Ovary (tissue), 9 donors: Measurements from ENCODE around the gene UQCRH. TPM values are rescaled to one million over a fixed set of nuclear protein-coding genes. Genes with fewer than 3 reads are reported as not detected.
"Not testable (repeated sequence)": the region's sequence is repeated elsewhere in the genome, so short reads cannot be mapped to it uniquely, and the experiment has no call there.

ENCODE experiments used
- DNase-seq, 5 donors: peaks; one replicate each; pipeline ENCODE4 v3.0.0-alpha.2; 2019 to 2020
- H3K27ac ChIP-seq, 2 donors: fragments of 200-600 bp; one replicate each; pipeline versions ENCODE4 v1.5.1 to v1.8.0; 2019 to 2022
- H3K27me3 ChIP-seq: fragments of 200-600 bp; one replicate; pipeline ENCODE4 v1.8.0; 2022
- H3K36me3 ChIP-seq: fragments of 200-600 bp; sonication (generic); one replicate; pipeline ENCODE4 v1.5.1; 2019
- H3K4me1 ChIP-seq: one replicate; pipeline ENCODE4 v1.8.1; 2013; ENCODE audit warnings: mild to moderate bottlenecking, moderate library complexity; ENCODE audit not compliant: insufficient read depth
- H3K4me3 ChIP-seq: fragments of 200-600 bp; sonication (generic); one replicate; pipeline ENCODE4 v1.5.1; 2017
- H3K9me3 ChIP-seq, 2 donors: fragments of 200-600 bp in 1 of 2; sonication (generic) in 1 of 2; one replicate each; pipeline versions ENCODE4 v1.5.1 to v1.8.1; 2013 to 2019; ENCODE audit warnings: mild to moderate bottlenecking in 1 of 2, moderate library complexity in 1 of 2
- EP300 ChIP-seq: sonication (generic); formaldehyde crosslinking; IDR thresholded peaks from one replicate; pipeline ENCODE4 v1.6.1; 2017; ENCODE audit warnings: antibody characterized with exemption
- POLR2A ChIP-seq: fragments of 450-650 bp; IDR thresholded peaks from one replicate; pipeline ENCODE4 v1.6.1; 2017; ENCODE audit warnings: antibody characterized with exemption, mild to moderate bottlenecking, moderate library complexity
- WGBS, 3 donors: extraction: QIAGEN DNeasy Blood & Tissue Kit in 1 of 3; methylation state at CpG; one replicate each; pipeline versions ENCODE4 v1.1.5 to v1.1.7; 2013 to 2017; 5-methylcytosine and 5-hydroxymethylcytosine counted together
- intact Hi-C, 4 donors: fragments of 100-400 bp; cut with DNase I; formaldehyde crosslinking; loops; one replicate each; pipeline versions ENCODE4 v1.11.0 to v1.15.1; 2022 to 2023
- polyA plus RNA-seq, 2 donors: library from polyadenylated mRNA; stranded (reverse); fragments of 200-250 nt in 1 of 2; fragments of 350-450 nt in 1 of 2; fragmentation: Illumina TruSeq in 1 of 2; extraction: RNeasy Lipid Tissue Mini Kit (QIAGEN cat#74804) in 1 of 2; gene quantifications; one replicate each; pipeline ENCODE4 v1.2.3, GENCODE V29; 2013 to 2014
- total RNA-seq, 7 donors: library from RNA; depleted of rRNA in 2 of 7; stranded (reverse); fragments of >200 nt in 2 of 7; fragmentation: NEBNext Ultra II Directional in 3 of 7; extraction: Animal tissue kit (Norgen Biotek cat#: 25700) in 3 of 7; gene quantifications; one replicate each; pipeline versions ENCODE4 v1.1.0 to v1.2.4, GENCODE V29; 2016 to 2023
- TF ChIP-seq, protein P1 (sequence below), 3 donors: fragments of 450-650 bp in 2 of 3; fragments of 200-600 bp in 1 of 3; IDR thresholded peaks; one replicate each; pipeline versions ENCODE4 v1.5.1 to v1.8.0; 2016 to 2022; ENCODE audit warnings: antibody characterized with exemption in 3 of 3, mild to moderate bottlenecking in 1 of 3
- donor health status: DM: no; HTN: no; CAD: no; lungs with moderate emphysema.
- donor health status: DM: no; HTN: no; CAD: no.
- donor health status: Bipolar disorder and iron deficiency.
- donor health status: DM: yes; HTN: yes; CAD: no.
- donor health status: DM: no; HTN: no; CAD: no.
- donor health status: DM: yes; HTN: yes; CAD: no.

The UQCRH gene
- total and polyA plus RNA-seq, 9 donors = 140 to 453 (median 217) TPM

DNA sequence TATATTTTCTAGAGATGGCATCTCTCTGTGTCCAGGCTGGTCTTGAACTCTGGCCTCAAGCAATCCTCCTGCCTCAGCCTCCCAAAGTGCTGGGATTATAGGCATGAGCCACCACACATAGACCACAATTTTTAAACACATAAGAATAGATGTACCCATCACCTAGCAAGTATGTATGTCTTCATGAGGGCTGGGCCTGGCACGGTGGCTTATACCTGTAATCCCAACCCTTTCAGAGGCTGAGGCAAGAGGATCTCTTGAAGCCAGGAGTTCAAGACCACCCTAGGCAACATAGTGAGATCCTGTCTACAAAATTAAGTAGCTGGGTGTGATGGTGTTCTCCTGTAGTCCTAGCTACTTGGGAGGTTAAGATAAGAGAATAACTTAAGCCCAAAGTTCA is 13.8 kb downstream of the UQCRH start:
- peaks cover 0 to 3% of the 10 kb centered on the region in 2 donors for H3K9me3 ChIP-seq
- no peak overlapping the region for H3K27ac ChIP-seq
- intact Hi-C loops = no loop called here
- H3K36me3 ChIP-seq = no peaks in the 10 kb centered on the region
- no peak for DNase-seq
- 85 to 96% (median 88%) methylated on average over 1 of the region's 1 CpG for WGBS, 3 donors
- no peaks in the 10 kb centered on the region for H3K27me3 ChIP-seq
- TF ChIP-seq, protein P1, sequence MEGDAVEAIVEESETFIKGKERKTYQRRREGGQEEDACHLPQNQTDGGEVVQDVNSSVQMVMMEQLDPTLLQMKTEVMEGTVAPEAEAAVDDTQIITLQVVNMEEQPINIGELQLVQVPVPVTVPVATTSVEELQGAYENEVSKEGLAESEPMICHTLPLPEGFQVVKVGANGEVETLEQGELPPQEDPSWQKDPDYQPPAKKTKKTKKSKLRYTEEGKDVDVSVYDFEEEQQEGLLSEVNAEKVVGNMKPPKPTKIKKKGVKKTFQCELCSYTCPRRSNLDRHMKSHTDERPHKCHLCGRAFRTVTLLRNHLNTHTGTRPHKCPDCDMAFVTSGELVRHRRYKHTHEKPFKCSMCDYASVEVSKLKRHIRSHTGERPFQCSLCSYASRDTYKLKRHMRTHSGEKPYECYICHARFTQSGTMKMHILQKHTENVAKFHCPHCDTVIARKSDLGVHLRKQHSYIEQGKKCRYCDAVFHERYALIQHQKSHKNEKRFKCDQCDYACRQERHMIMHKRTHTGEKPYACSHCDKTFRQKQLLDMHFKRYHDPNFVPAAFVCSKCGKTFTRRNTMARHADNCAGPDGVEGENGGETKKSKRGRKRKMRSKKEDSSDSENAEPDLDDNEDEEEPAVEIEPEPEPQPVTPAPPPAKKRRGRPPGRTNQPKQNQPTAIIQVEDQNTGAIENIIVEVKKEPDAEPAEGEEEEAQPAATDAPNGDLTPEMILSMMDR (IDR thresholded peaks at IDR 0.05) = no peak
- TF ChIP-seq POLR2A (no peak), EP300 (no peak)
- H3K4me1 ChIP-seq = no peaks in the 10 kb centered on the region
- H3K4me3 ChIP-seq = no peak overlapping the region

GRCh38 chr1:46319301-46319700 is 15.8 kb downstream of the UQCRH start:
- H3K36me3 ChIP-seq, DNase-seq, intact Hi-C loops, H3K27me3 ChIP-seq, H3K9me3 ChIP-seq, H3K27ac ChIP-seq, H3K4me1 ChIP-seq, H3K4me3 ChIP-seq: not testable (repeated sequence)
- 84 to 92% (median 90%) methylated on average over 6 of the region's 6 CpGs for WGBS, 3 donors

GRCh38 chr1:46319960-46320914 is 16.7 kb downstream of the UQCRH start:
- H3K9me3 ChIP-seq, DNase-seq, H3K27me3 ChIP-seq, H3K4me1 ChIP-seq, H3K4me3 ChIP-seq, H3K27ac ChIP-seq, H3K36me3 ChIP-seq, intact Hi-C loops: not testable (repeated sequence)
- 71 to 76% (median 74%) methylated on average over 13 of the region's 13 CpGs for WGBS, 3 donors

- H3K4me3 ChIP-seq, H3K9me3 ChIP-seq, H3K4me1 ChIP-seq, H3K27ac ChIP-seq, H3K36me3 ChIP-seq, H3K27me3 ChIP-seq, intact Hi-C loops, DNase-seq: not testable (repeated sequence)
- WGBS, 3 donors = 87 to 91% (median 89%) methylated on average over 6 of the region's 6 CpGs
Observed at GRCh38 chr1:46322191-46322590, 18.7 kb downstream of the UQCRH start.

GRCh38 chr1:46325285-46326076 is 22.0 kb downstream of the UQCRH start:
- intact Hi-C loops, H3K4me3 ChIP-seq, H3K27ac ChIP-seq, H3K9me3 ChIP-seq, DNase-seq, H3K36me3 ChIP-seq, H3K4me1 ChIP-seq, H3K27me3 ChIP-seq: not testable (repeated sequence)
- WGBS, 3 donors = 91 to 94% (median 94%) methylated on average over 11 of the region's 11 CpGs

GRCh38 chr1:46328182-46328581 is 24.7 kb downstream of the UQCRH start:
- H3K27me3 ChIP-seq, DNase-seq, H3K4me3 ChIP-seq, H3K9me3 ChIP-seq, H3K27ac ChIP-seq, H3K4me1 ChIP-seq, H3K36me3 ChIP-seq, intact Hi-C loops: not testable (repeated sequence)
- WGBS, 3 donors = 92 to 94% (median 94%) methylated on average over 7 of the region's 7 CpGs

DNA sequence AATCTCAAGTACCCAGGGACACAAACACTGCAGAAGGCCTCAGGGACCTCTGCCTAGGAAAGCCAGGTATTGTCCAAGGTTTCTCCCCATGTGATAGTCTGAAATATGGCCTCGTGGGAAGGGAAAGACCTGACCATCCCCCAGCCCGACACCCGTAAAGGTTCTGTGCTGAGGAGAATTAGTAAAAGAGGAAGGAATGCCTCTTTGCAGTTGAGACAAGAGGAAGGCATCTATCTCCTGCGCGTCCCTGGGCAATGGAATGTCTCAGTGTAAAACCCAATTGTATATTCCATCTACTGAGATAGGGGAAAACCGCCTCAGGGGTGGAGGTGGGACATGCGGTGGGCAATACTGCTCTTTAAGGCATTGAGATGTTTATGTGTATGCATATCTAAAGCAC is 26.3 kb downstream of the UQCRH start:
- H3K4me1 ChIP-seq, intact Hi-C loops, H3K9me3 ChIP-seq, H3K27ac ChIP-seq, DNase-seq, H3K27me3 ChIP-seq, H3K4me3 ChIP-seq, H3K36me3 ChIP-seq: not testable (repeated sequence)
- WGBS, 3 donors = 65 to 79% (median 73%) methylated on average over 6 to 7 of the region's 7 CpGs

DNA sequence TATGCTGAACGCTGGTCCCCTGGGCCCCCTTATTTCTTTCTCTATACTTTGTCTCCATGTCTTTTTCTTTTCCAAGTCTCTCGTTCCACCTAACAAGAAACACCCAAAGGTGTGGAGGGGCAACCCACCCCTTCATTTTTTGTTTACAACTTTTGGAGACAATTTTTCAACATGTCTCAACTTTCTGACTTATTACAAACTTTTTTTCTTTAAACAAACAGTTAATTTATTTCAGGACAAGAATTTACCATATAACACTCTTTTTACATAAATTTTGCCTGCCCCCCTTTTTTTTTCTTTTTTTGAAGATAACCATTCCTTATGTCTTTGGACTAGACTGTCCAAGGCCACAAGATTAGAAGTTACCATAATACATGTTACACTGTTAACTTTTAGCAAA is 26.9 kb downstream of the UQCRH start:
- intact Hi-C loops, H3K36me3 ChIP-seq, H3K4me1 ChIP-seq, H3K27ac ChIP-seq, DNase-seq, H3K4me3 ChIP-seq, H3K27me3 ChIP-seq, H3K9me3 ChIP-seq: not testable (repeated sequence)
- 52 to 67% (median 62%) methylated on average over 2 of the region's 2 CpGs for WGBS, 3 donors

DNA sequence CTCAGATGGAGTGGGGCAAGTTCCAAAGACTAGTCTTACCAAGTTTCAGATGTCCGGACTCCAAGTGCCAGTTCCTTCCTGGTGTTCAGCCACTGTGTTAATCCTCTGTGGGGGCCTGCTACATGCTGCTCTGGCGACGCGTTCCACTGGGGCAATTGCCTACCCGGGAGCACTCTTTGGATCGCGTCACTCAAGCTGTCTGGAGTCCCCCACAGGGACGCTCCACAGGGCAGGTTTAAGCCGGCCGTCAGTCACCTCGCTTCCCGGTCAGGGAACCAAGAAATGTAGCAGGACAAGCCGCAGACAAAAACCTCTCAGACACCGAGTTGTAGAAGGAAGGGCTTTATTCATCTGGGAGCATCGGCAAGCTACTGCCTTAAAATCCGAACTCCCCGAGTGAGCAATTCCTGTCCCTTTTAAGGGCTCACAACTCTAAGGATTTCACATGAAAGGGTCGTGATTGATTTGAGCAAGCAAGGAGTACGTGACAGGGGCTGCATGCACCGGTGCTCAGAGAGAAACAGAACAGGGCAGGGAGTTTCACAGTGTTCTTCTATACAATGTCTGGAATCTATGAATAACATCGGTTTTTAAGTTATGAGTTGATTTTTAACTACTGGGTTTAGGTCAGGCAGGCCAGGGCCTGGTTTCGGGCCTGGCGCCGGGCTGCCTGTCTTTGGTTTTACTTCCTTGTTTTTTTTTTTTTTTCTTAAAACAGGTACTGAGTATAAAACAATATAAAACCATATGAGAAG is 28.5 kb downstream of the UQCRH start:
- H3K36me3 ChIP-seq, H3K4me1 ChIP-seq, H3K4me3 ChIP-seq, intact Hi-C loops, H3K9me3 ChIP-seq, H3K27ac ChIP-seq, DNase-seq, H3K27me3 ChIP-seq: not testable (repeated sequence)
- WGBS, 3 donors = 82 to 89% (median 87%) methylated on average over 24 of the region's 24 CpGs
